DOHH2 (cell line): ENCODE data around the gene C1RL.

ENCODE experiments used
- CTCF ChIP-seq: fragments of 200-600 bp; sonication (generic); IDR thresholded peaks from one replicate; pipeline ENCODE4 v1.5.1; 2014; ENCODE audit warnings: antibody characterized with exemption, mild to moderate bottlenecking, low read depth, low read length; ENCODE audit not compliant: poor library complexity, severe bottlenecking
- EZH2phosphoT487 ChIP-seq: fragments of 200-600 bp; sonication (generic); IDR thresholded peaks from 2 replicates; pipeline ENCODE4 v1.6.1; 2017; ENCODE audit warnings: borderline replicate concordance, mild to moderate bottlenecking, antibody characterized with exemption, low read length, moderate library complexity, mixed read lengths

- TF ChIP-seq CTCF (no peak), EZH2phosphoT487 (no peak)
These were observed 45.0 kb upstream of the C1RL start for GRCh38 chr12:7154042-7154441.
